NT2/D1 (cell line): Measurements from ENCODE around the gene TBC1D23.
"Not testable (repeated sequence)": the region's sequence is repeated elsewhere in the genome, so short reads cannot be mapped to it uniquely, and the experiment has no call there.

ENCODE experiments used
- DNase-seq: peaks from one replicate; pipeline ENCODE4 v3.0.0-alpha.2; 2011; ENCODE audit warnings: low read depth, low spot score
- H3K27me3 ChIP-seq: 2 replicates; pipeline ENCODE4 v1.6.0; 2011; ENCODE audit warnings: mild to moderate bottlenecking; ENCODE audit not compliant: insufficient read length, insufficient read depth
- H3K36me3 ChIP-seq: 2 replicates; pipeline ENCODE4 v1.6.1; 2011; ENCODE audit warnings: mild to moderate bottlenecking, low read length, mixed read lengths; ENCODE audit not compliant: insufficient read depth, insufficient read length
- H3K4me1 ChIP-seq: 2 replicates; pipeline ENCODE4 v1.5.1; 2011; ENCODE audit not compliant: insufficient read depth, insufficient read length
- H3K4me3 ChIP-seq: 2 replicates; pipeline ENCODE4 v1.5.1; 2011; ENCODE audit warnings: low read depth; ENCODE audit not compliant: insufficient read length
- H3K9ac ChIP-seq: 2 replicates; pipeline ENCODE4 v1.6.0; 2011; ENCODE audit warnings: low read depth; ENCODE audit not compliant: insufficient read length
- H3K9me3 ChIP-seq: 2 replicates; pipeline ENCODE4 v1.5.1; 2011; ENCODE audit warnings: mild to moderate bottlenecking, low read length; ENCODE audit not compliant: insufficient read depth
- SUZ12 ChIP-seq: IDR thresholded peaks from 2 replicates; pipeline ENCODE4 v1.6.1; 2011; ENCODE audit not compliant: insufficient read length, insufficient read depth; ENCODE audit errors: extremely low read depth
- YY1 ChIP-seq: IDR thresholded peaks from 2 replicates; pipeline ENCODE4 v1.6.1; 2011; ENCODE audit not compliant: insufficient read length, insufficient read depth
- ZNF274 ChIP-seq: IDR thresholded peaks from 2 replicates; pipeline ENCODE4 v1.6.1; 2011; ENCODE audit warnings: mild to moderate bottlenecking, low read depth, low read length

TBC1D23 gene

DNA sequence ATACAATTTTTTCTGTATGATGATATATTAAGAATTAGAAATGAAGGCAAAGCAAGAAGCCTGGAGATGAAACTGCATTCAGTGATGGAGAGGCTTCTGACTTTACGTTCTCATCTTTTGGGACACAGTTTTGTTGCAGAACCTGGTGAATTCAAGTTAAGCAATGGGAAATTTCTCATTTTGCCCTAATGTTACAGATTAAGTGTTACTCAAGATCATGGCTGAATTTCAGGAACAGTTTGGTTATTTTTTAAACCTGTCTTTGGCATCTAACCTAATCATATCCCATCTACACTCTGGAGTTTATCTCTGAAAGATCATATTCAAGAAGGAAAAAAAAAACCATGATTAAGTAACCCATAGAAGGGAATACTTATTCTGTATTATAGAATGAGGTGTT lies 79.7 kb downstream of the TBC1D23 start:
- H3K27me3 ChIP-seq, result no peaks in the 10 kb centered on the region
- no peak overlapping the region for H3K4me3 ChIP-seq
- H3K4me1 ChIP-seq, result peaks cover under 1% of the 10 kb centered on the region
- TF ChIP-seq ZNF274 (no peak), YY1 (no peak)
- H3K9ac ChIP-seq, result no peak overlapping the region
- no peak for DNase-seq
- H3K9me3 ChIP-seq, result no peaks in the 10 kb centered on the region
- peaks cover 48% of the 10 kb centered on the region for H3K36me3 ChIP-seq

DNA sequence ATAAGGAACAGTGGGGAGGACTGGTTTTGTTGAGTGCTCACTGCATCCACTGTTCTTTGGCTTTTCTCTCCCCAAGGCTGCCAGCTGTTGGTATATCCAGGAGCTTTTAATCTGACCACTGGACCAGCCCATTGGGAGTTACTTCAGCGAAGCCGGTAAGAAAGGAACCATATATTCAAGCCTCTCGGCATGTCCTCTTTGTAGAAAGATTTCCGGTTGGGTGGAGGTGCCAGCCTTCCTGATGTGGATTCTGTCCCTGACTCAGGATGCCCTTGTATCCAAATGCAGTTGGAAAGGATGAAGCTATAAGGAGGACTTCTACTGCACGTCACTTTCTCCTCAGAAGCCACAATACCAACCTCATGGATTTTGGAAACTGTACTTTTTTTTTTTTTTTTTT lies 87.9 kb downstream of the TBC1D23 start:
- peaks cover 63% of the 10 kb centered on the region for H3K36me3 ChIP-seq
- no peaks in the 10 kb centered on the region for H3K9me3 ChIP-seq
- no peak overlapping the region for H3K9ac ChIP-seq
- TF ChIP-seq SUZ12 (no peak), ZNF274 (no peak), YY1 (no peak)
- DNase-seq, result no peak
- H3K4me3 ChIP-seq, result no peak overlapping the region
- no peaks in the 10 kb centered on the region for H3K27me3 ChIP-seq
- no peaks in the 10 kb centered on the region for H3K4me1 ChIP-seq

GRCh38 chr3:100351770-100352169 lies 91.0 kb downstream of the TBC1D23 start:
- H3K9me3 ChIP-seq, H3K4me1 ChIP-seq, DNase-seq, H3K4me3 ChIP-seq, H3K9ac ChIP-seq, H3K27me3 ChIP-seq: not testable (repeated sequence)
- peaks cover 65% of the 10 kb centered on the region for H3K36me3 ChIP-seq

DNA sequence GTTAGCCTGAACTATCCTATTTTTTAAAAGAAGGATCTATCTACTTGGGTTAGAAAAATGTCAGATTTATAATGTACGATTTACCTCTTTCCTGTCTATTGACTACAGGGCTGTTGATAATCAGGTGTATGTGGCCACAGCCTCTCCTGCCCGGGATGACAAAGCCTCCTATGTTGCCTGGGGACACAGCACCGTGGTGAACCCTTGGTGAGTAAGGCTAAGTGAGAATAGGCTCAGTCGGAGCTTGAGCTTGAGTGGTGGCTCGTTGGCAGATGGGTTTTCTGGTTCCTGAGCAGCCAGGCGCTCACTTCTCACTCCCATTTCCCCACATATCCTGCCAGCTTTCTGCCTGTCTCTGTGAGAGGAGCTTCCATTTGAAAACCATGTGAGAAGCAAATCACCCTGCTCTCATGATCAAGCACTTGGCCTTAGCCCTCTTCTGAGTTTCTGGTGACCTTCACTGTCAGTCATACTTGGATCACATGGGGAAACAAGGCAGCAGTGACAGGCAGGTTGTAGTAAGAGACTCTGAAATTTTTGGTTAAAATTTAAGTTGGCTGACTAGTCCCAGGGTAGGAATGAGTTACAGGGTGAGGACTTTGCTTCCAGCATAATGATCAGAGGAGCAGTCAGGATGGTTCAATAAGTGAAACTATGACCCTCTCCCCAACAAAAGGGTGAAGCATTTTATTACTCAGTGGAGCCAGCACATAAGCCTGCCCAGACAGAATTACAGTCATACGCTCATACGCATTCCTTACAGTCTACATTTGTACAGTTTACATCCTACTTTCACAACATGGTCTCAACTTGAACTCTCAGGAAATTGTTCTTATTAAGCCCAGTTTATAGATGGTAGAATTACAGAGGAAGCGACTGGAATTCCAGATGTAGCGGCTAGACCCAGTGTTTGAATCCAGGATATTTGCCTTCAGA lies 91.8 kb downstream of the TBC1D23 start:
- TF ChIP-seq YY1 (no peak), ZNF274 (no peak), SUZ12 (no peak)
- Histone ChIP-seq H3K9ac (no peak overlapping the region), H3K36me3 (peaks cover 68% of the 10 kb centered on the region), H3K4me1 (no peaks in the 10 kb centered on the region), H3K4me3 (no peak overlapping the region), H3K27me3 (no peaks in the 10 kb centered on the region), H3K9me3 (no peaks in the 10 kb centered on the region)
- no peak for DNase-seq

DNA sequence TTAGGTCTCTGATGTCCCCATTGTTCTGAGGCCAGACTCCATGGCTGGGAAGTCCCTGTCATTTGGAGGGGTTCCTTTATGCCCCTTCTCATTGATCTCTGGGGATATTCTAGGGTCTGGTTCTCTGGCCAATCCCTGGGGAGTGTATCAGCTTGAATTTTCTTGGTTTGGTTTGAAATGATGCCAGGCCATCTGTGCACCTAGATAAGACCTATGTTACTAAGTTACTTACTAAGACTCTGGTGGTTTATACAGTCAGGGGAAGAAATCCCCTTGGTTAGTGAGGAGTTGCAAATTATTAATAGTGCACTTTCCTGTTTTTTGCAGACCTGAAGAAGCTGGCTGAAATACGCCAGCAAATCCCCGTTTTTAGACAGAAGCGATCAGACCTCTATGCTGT lies 94.1 kb downstream of the TBC1D23 start:
- no peaks in the 10 kb centered on the region for H3K27me3 ChIP-seq
- no peaks in the 10 kb centered on the region for H3K4me1 ChIP-seq
- no peak overlapping the region for H3K4me3 ChIP-seq
- no peak for DNase-seq
- TF ChIP-seq ZNF274 (no peak), YY1 (no peak), SUZ12 (no peak)
- H3K9me3 ChIP-seq, result no peaks in the 10 kb centered on the region
- H3K36me3 ChIP-seq, result peaks cover 60% of the 10 kb centered on the region
- H3K9ac ChIP-seq, result no peak overlapping the region

DNA sequence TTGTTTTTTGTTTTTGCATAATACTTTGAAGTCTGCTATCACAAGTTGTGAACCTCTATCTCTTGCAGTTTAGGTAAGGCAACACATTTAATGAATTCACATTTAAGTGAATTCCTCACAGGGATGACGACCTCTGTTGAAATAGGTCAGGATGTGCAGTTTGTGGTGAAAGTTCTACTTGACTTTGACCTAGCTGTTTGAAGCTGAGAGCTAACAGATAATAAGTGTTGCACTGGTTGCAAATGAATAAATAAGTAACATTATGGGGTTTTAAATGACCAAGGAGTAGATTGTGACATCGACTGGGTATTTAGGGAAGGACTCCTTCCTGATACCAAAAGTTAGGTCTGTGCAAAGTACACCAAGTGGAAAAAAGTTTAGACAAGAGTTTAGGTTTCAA lies 97.6 kb downstream of the TBC1D23 start:
- no peak for TF ChIP-seq YY1
- no peak for TF ChIP-seq ZNF274
- TF ChIP-seq SUZ12, result no peak
- H3K27me3 ChIP-seq, result no peaks in the 10 kb centered on the region
- H3K4me3 ChIP-seq, result no peak overlapping the region
- H3K9ac ChIP-seq, result no peak overlapping the region
- peaks cover 63% of the 10 kb centered on the region for H3K36me3 ChIP-seq
- H3K4me1 ChIP-seq, result no peaks in the 10 kb centered on the region
- H3K9me3 ChIP-seq, result no peaks in the 10 kb centered on the region
- DNase-seq, result no peak

DNA sequence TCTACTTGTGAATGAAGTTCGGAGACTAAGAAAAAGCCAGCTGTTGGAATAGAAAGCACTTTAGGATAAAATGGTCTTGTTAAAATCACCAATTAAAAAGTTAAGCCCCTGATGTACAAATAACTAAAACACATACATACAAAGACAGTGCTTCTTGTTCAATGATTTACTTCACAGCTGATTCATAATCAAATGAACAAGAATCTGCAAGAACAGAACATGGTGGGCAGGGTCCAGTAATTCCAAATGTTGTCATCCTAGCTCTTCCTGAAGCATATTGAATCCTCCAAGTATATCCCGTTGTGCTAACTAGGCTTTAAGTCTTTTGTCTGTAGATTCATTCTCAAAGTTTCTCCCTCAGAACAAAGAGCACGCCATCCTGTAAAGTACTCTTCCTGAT lies 98.2 kb downstream of the TBC1D23 start:
- Histone ChIP-seq H3K36me3 (peaks cover 63% of the 10 kb centered on the region), H3K9ac (no peak overlapping the region), H3K9me3 (no peaks in the 10 kb centered on the region), H3K4me1 (no peaks in the 10 kb centered on the region), H3K4me3 (no peak overlapping the region), H3K27me3 (no peaks in the 10 kb centered on the region)
- no peak for DNase-seq
- TF ChIP-seq ZNF274 (no peak), SUZ12 (no peak), YY1 (no peak)
